NB4 (cell line): ENCODE data around the gene ICAM2.

ENCODE experiments used
- DNase-seq: peaks from one replicate; pipeline ENCODE4 v3.0.0; 2010; ENCODE audit warnings: low read depth
- H3K4me3 ChIP-seq: one replicate; pipeline ENCODE4 v1.5.1; 2011; ENCODE audit warnings: mild to moderate bottlenecking, low read depth, low read length, moderate library complexity
- MYC ChIP-seq: IDR thresholded peaks from 2 replicates; pipeline ENCODE4 v1.6.1; 2011; ENCODE audit warnings: low read depth, low read length
- POLR2A ChIP-seq: IDR thresholded peaks from 2 replicates; pipeline ENCODE4 v1.6.1; 2011; ENCODE audit warnings: mild to moderate bottlenecking; ENCODE audit not compliant: insufficient read length; ENCODE audit errors: extremely low read depth
- TF ChIP-seq, protein P1 (sequence below): IDR thresholded peaks from one replicate; pipeline ENCODE4 v1.5.1; 2012; ENCODE audit warnings: low read depth, low read length
- TF ChIP-seq, protein P2 (sequence below): IDR thresholded peaks from 2 replicates; pipeline ENCODE4 v1.6.1; 2011; ENCODE audit warnings: low read depth, low read length

The ICAM2 gene

DNA sequence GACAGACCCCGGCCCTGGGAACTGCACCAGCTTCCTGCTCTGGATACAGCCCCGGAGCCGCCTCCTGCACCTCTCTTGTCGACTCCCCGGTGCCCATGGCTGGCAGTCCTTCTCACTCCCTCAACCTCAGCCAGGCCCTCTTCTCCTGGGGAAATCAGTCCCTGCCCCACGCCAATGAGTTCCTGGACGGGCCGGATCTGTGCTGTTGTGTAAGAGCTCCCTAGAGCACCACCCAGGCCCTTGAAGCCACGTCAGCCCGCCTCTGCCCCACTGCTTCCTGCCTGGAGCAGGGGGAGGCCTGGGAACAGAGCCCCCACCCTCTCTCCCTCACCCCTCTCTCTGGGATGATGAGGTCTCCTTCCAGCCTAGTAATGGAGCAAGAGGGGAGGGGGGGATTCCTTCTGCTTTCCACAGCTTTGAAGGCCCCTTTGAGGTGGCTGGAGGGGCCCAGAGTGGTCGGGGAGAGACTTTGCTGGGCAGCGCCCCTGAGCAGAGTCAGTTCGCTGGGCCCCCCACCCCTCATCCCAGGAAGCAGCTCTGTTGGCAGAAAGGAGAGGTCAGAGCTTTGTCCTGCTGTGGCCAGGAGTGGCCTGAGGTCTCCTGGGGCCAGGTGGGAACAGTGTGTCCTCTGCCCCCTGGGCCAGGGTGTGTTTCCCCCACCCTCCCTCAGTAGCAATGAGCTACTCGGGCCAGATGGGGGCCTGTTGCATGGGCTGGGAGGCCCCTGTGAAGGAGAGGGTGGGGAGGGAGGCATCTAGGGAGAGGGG is 18.5 kb downstream of the ICAM2 start:
- no peak for DNase-seq
- TF ChIP-seq POLR2A (no peak), MYC (no peak)
- TF ChIP-seq, protein P1, sequence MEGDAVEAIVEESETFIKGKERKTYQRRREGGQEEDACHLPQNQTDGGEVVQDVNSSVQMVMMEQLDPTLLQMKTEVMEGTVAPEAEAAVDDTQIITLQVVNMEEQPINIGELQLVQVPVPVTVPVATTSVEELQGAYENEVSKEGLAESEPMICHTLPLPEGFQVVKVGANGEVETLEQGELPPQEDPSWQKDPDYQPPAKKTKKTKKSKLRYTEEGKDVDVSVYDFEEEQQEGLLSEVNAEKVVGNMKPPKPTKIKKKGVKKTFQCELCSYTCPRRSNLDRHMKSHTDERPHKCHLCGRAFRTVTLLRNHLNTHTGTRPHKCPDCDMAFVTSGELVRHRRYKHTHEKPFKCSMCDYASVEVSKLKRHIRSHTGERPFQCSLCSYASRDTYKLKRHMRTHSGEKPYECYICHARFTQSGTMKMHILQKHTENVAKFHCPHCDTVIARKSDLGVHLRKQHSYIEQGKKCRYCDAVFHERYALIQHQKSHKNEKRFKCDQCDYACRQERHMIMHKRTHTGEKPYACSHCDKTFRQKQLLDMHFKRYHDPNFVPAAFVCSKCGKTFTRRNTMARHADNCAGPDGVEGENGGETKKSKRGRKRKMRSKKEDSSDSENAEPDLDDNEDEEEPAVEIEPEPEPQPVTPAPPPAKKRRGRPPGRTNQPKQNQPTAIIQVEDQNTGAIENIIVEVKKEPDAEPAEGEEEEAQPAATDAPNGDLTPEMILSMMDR: no peak
- TF ChIP-seq, protein P2, sequence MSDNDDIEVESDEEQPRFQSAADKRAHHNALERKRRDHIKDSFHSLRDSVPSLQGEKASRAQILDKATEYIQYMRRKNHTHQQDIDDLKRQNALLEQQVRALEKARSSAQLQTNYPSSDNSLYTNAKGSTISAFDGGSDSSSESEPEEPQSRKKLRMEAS: no peak
- H3K4me3 ChIP-seq: no peak overlapping the region

DNA sequence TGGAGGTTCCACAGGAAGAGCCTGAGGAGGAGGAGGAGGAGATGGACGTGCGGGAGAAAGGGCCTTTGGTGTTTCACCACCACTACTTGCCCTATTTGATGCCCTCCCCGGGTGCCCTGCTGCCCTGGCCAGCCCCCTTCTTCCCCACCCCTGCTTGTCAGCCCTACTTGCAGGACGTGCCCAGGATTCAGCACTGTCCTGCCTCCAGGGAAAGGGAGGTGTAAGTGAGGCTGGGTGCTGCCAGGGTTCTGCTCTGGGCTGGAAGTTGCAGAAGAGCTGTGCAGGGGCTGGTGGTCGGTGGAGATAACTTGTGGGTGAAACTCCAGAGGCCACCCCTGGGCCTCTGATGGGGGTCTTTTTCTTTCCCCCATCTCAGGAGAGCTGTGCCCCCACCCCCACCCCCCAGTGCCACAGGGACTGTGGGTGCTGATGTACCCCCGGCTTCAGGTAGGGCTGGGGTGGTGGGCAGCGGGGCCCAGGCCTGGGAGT is 19.3 kb downstream of the ICAM2 start:
- TF ChIP-seq, protein P2: no peak
- TF ChIP-seq POLR2A: no peak
- TF ChIP-seq MYC: no peak
- TF ChIP-seq, protein P1: no peak
- no peak overlapping the region for H3K4me3 ChIP-seq
- no peak for DNase-seq

DNA sequence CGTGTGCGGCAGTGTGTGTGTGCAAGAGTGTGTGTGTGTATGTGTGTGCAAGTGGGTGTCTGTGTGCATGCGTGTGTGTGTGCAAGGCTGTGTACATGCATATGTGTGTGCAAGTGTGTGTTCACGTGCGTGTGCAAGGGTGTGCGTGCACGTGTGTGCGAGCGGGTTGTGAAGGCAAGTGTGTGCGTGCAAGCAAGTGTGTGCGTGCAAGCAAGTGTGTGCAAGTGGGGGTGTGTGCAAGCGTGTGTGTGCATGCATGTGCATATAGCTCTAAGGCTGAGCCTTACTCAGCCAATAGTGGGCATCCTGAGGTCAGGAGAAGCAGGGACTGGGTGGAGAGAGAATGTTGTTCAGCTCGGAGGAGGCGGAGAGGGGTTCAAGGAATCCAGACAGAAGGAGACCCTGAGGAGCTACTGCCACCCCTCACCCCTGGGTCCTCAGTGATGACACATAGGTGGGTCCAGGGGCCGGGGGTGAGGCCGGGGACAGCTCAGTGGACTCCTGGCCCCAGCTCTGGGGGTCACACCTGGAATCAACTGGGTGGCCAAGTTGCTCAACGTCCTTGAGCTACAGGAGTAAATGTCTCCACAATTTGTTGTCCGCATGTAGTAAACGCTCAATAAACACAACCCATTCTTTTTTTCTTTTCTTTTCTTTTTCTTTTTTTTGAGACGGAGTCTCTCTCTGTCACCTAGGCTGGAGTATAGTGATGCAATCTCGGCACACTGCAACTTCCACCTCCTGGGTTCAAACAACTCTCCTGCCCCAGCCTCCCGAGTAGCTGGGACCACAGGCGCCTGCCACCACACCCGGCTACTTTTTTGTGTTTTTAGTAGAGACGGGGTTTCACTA is 20.5 kb downstream of the ICAM2 start:
- no peak overlapping the region for H3K4me3 ChIP-seq
- TF ChIP-seq, protein P1: no peak
- TF ChIP-seq MYC: no peak
- TF ChIP-seq, protein P2: no peak
- no peak for TF ChIP-seq POLR2A
- DNase-seq: no peak

DNA sequence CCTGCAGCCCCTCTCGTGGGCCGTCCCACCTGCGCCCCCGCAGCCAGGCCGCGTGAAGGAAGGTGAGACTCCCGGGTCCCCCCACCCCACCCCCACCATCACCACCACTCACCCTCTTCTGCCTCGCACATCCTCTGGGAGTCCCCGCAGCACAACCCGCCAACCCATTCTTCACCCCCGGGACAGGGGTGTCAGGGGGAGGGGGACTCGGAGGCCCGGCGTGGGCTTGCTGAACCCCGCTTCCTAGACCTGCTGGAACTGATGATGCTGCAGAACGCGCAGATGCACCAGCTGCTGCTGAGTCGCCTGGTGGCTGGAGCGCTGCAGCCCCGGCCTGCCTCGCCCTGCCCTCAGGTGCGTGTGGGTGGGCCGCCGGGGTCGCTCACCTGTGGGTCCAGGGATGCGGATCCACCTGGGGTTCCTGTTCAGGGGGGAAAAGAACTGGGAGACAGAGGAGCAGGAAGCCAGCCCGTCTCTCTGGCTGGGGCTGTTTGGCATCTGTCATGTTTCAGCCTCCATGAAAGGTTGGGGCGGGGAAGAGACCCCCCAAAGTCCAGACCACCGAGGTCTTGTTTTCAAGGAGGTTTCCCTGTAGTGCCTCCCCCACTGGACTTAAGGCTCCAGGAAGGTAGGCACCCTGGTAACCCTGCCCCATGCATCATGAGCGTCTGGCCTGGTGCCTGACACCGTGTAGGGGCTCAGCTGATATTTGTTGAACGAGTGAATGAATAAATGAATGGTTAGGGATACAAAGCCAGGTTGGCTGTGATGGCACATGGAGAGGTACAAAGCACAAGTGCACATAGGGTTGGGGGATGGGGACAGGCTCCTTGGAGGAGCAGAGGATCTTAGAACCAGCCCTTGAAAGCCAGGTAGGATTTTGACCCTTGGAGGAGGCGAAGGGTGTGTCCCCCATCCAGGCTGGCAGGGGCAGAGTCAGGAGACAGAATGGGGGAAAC is 21.4 kb downstream of the ICAM2 start:
- no peak for DNase-seq
- H3K4me3 ChIP-seq: no peak overlapping the region
- TF ChIP-seq, protein P1: no peak
- TF ChIP-seq, protein P2: no peak
- TF ChIP-seq MYC (no peak), POLR2A (no peak)

DNA sequence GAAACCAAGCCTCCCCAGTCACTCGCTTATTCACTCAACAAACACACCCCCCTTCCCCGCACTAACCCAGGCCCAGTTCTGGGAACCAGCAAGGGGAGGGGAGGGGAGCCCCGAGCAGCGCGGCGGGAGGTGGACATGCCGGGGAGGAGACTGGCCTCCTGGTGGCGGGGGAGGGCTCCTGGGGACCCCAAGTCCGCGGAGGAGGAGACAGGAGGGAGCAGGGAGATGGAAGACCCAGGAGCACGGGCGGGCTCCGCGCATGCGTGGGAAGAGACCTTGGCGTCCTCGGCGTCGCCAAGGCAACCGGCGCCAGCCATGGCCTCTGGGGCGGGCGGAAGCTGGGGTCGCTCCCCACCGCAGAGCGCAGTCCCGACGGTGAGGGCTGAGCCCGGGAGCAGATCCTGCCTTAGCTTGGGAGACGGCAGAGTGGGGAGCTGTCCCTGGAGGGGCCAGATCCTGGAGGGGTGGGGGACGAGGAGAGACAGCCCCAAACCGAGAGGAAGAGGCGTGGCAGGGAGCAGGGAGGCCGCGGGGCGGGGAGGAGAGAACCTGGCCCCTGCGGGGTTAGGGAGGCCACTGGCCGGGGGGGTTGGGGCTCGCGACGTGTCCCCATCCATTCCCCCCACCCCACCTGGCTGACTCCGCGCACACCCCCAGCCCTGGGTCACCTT is 22.2 kb downstream of the ICAM2 start, which contains the start of gene PRR29:
PRR29 (plus strand) TSS at position 302 of the 671 bp plus-strand sequence; CDS start at position 316, 14 bp downstream.
- H3K4me3 ChIP-seq: no peak within 1 kb of the TSS
- TF ChIP-seq, protein P1: no peak
- TF ChIP-seq POLR2A (no peak), MYC (no peak)
- TF ChIP-seq, protein P2: no peak
- DNase-seq: peak; percentile 49
